Hindlimb muscle (tissue), 1 donor: Measurements from ENCODE around the gene ETDC. TPM values are rescaled to one million over a fixed set of nuclear protein-coding genes. Genes with fewer than 3 reads are reported as not detected.

ENCODE experiments used
- DNase-seq: peaks from one replicate; pipeline ENCODE4 v3.0.0-alpha.2; 2013
- polyA plus RNA-seq: library from polyadenylated mRNA; unstranded; fragments of 120-200 nt; gene quantifications from one replicate; pipeline ENCODE4 v1.2.1, GENCODE V29; 2013; ENCODE audit not compliant: insufficient read length

Gene ETDC
- polyA plus RNA-seq, 1 donor, result not detected

- no peak for DNase-seq
Measured at GRCh38 chrX:135346975-135347374, 37.7 kb downstream of the ETDC start.

- DNase-seq, result no peak
Measured at GRCh38 chrX:135347381-135348016, 38.2 kb downstream of the ETDC start.

GRCh38 chrX:135354288-135354687, 45.0 kb downstream of the ETDC start:
- no peak for DNase-seq

Other genes with a start within 250 kb of the ETDC start
- 0.97 TPM for gene SMIM10L2B, start 210.8 kb upstream of the ETDC start, polyA plus RNA-seq
- gene ETDB, start 189.0 kb upstream of the ETDC start, polyA plus RNA-seq, result not detected
- gene CT55, start 138.1 kb upstream of the ETDC start, polyA plus RNA-seq, result not detected
- gene ETDA, start 57.4 kb upstream of the ETDC start, polyA plus RNA-seq, result not detected
- 16.7 TPM for gene ZNF75D, start 34.6 kb downstream of the ETDC start, polyA plus RNA-seq
- gene ZNF449, start 35.3 kb downstream of the ETDC start, polyA plus RNA-seq, result 10.8 TPM
- 2.6 TPM for gene SMIM10L2A, start 112.5 kb downstream of the ETDC start, polyA plus RNA-seq
- gene INTS6L, start 211.2 kb downstream of the ETDC start, polyA plus RNA-seq, result 8.7 TPM